B cell (primary cell): Measurements from ENCODE around the gene UCKL1. TPM values are rescaled to one million over a fixed set of nuclear protein-coding genes. Genes with fewer than 3 reads are reported as not detected.
A peak's percentile ranks its signal among the peaks of the same experiment; 100 is the strongest.
"Not testable (repeated sequence)": the region's sequence is repeated elsewhere in the genome, so short reads cannot be mapped to it uniquely, and the experiment has no call there.

Source experiments
- ATAC-seq: fragments of 200-7000 bp; cut with Tn5 transposase; one replicate; pipeline ENCODE4 v1.10.0; 2021; ENCODE audit warnings: low read depth, mild to moderate bottlenecking, moderate number of reproducible peaks, moderate library complexity
- CTCF ChIA-PET: fragments of 350-600 bp; sonication (Branson Sonifier 250); formaldehyde crosslinking; loops from one replicate; lab custom pipeline; 2021; ENCODE audit warnings: antibody characterized with exemption, inconsistent platforms; lab: Charles Lee
- POLR2A ChIA-PET: fragments of 350-600 bp; sonication (Branson Sonifier 250); formaldehyde crosslinking; loops from one replicate; lab custom pipeline; 2021; ENCODE audit warnings: antibody characterized with exemption; lab: Charles Lee
- DNase-seq: peaks from one replicate; pipeline ENCODE4 v3.0.0; 2013
- H2AFZ ChIP-seq: 2 replicates; pipeline ENCODE4 v1.6.1; 2012; ENCODE audit warnings: mild to moderate bottlenecking, low read depth, low read length; ENCODE audit not compliant: insufficient read depth, poor library complexity, severe bottlenecking
- H3K27ac ChIP-seq, 2 donors: 1 replicate in 1 of 2; 2 replicates in 1 of 2; pipeline ENCODE4 v1.5.1; 2012 to 2013; ENCODE audit warnings: low read length in 2 of 2, mild to moderate bottlenecking in 2 of 2, moderate library complexity in 1 of 2
- H3K27me3 ChIP-seq, 4 experiments: fragments of 200-600 bp in 1 of 4; sonication (generic) in 1 of 4; replicated peaks in 1 of 4; 1 replicate in 2 of 4; 2 replicates in 2 of 4; pipeline versions ENCODE4 v1.6.1 to v1.7.0; 2013 to 2016; ENCODE audit warnings: low read length in 3 of 4, mild to moderate bottlenecking in 2 of 4, mixed read lengths in 1 of 4, moderate library complexity in 1 of 4; ENCODE audit not compliant: insufficient read depth in 4 of 4, control insufficient read depth in 3 of 4; ENCODE audit errors: control extremely low read depth in 1 of 4
- H3K36me3 ChIP-seq, 2 experiments: replicated peaks in 1 of 2; 1 replicate in 1 of 2; 2 replicates in 1 of 2; pipeline versions ENCODE4 v1.6.1 to v1.7.1; 2013; ENCODE audit warnings: low read length in 1 of 2; ENCODE audit not compliant: insufficient read depth in 2 of 2, control insufficient read depth in 1 of 2; ENCODE audit errors: control extremely low read depth in 1 of 2, extremely low read depth in 1 of 2
- H3K4me1 ChIP-seq, 2 donors: fragments of 200-600 bp in 1 of 2; sonication (generic) in 1 of 2; 1 replicate in 1 of 2; 2 replicates in 1 of 2; pipeline versions ENCODE4 v1.5.1 to v1.6.1; 2013 to 2017; ENCODE audit warnings: low read length in 2 of 2; ENCODE audit not compliant: control insufficient read depth in 2 of 2, insufficient read depth in 2 of 2
- H3K4me2 ChIP-seq: replicated peaks from 2 replicates; pipeline ENCODE3; 2012; ENCODE audit warnings: mild to moderate bottlenecking, low read depth, low read length; ENCODE audit not compliant: poor library complexity, severe bottlenecking
- H3K4me3 ChIP-seq, 5 experiments: fragments of 200-600 bp in 1 of 5; sonication (generic) in 1 of 5; 1 replicate in 3 of 5; 2 replicates in 2 of 5; pipeline versions ENCODE4 v1.5.1 to v1.7.0; 2011 to 2016; ENCODE audit warnings: low read length in 4 of 5, mild to moderate bottlenecking in 4 of 5, low read depth in 2 of 5, control low read depth in 1 of 5, moderate library complexity in 1 of 5; ENCODE audit not compliant: insufficient read depth in 1 of 5; ENCODE audit errors: control extremely low read depth in 1 of 5, extremely low read depth in 1 of 5
- H3K79me2 ChIP-seq: fragments of 200-600 bp; sonication (generic); one replicate; pipeline ENCODE4 v1.6.0; 2016; ENCODE audit warnings: low read length; ENCODE audit not compliant: control insufficient read depth, insufficient read depth
- H3K9ac ChIP-seq: fragments of 200-600 bp; sonication (generic); 2 replicates; pipeline ENCODE4 v1.6.1; 2017; ENCODE audit warnings: mild to moderate bottlenecking, low read length, moderate library complexity
- H3K9me3 ChIP-seq, 3 donors: one replicate each; pipeline versions ENCODE4 v1.6.1 to v1.7.1; 2013; ENCODE audit warnings: low read length in 2 of 3; ENCODE audit not compliant: control insufficient read depth in 2 of 3, insufficient read depth in 1 of 3; ENCODE audit errors: control extremely low read depth in 1 of 3
- H4K20me1 ChIP-seq: 2 replicates; pipeline ENCODE4 v1.6.0; 2012; ENCODE audit warnings: mild to moderate bottlenecking, low read length; ENCODE audit not compliant: insufficient read depth, control insufficient read depth, poor library complexity, severe bottlenecking
- H3K27ac Mint-ChIP-seq: one replicate; pipeline ENCODE4 v1.8.0; 2021; ENCODE audit warnings: mixed read lengths
- H3K27me3 Mint-ChIP-seq: one replicate; pipeline ENCODE4 v1.8.0; 2021; ENCODE audit warnings: mixed read lengths
- H3K4me1 Mint-ChIP-seq: one replicate; pipeline ENCODE4 v1.8.0; 2021; ENCODE audit warnings: mixed read lengths
- H3K4me3 Mint-ChIP-seq: one replicate; pipeline ENCODE4 v1.8.0; 2021; ENCODE audit warnings: mixed read lengths
- H3K9me3 Mint-ChIP-seq: one replicate; pipeline ENCODE4 v1.8.0; 2022; ENCODE audit warnings: mixed read lengths; ENCODE audit not compliant: insufficient read depth
- CTCF ChIP-seq: fragments of 200-600 bp; IDR thresholded peaks from one replicate; pipeline ENCODE4 v1.8.0; 2022; ENCODE audit warnings: antibody characterized with exemption, mild to moderate bottlenecking
- EZH2 ChIP-seq: IDR thresholded peaks from 2 replicates; pipeline ENCODE4 v1.6.1; 2012; ENCODE audit warnings: borderline replicate concordance, low read depth, mild to moderate bottlenecking, moderate library complexity, low read length; ENCODE audit not compliant: insufficient read depth, poor library complexity, severe bottlenecking
- WGBS: methylation state at CpG from one replicate; pipeline ENCODE4 v1.1.5; 2013; ENCODE audit warnings: missing lambda C conversion rate; ENCODE audit not compliant: insufficient coverage; 5-methylcytosine and 5-hydroxymethylcytosine counted together
- intact Hi-C: fragments of 100-400 bp; cut with micrococcal nuclease; formaldehyde crosslinking; loops from one replicate; pipeline ENCODE4 v1.10.0; 2022
- polyA plus RNA-seq: library from polyadenylated mRNA; depleted of rRNA; stranded (reverse); fragments of >200 nt; gene quantifications from 2 replicates; pipeline ENCODE4 v1.2.3, GENCODE V29; 2012
- total RNA-seq, 2 donors: library from RNA; stranded (reverse); fragments of 120-200 nt in 1 of 2; gene quantifications; 1 replicate in 1 of 2; 2 replicates in 1 of 2; pipeline versions ENCODE4 v1.2.3 to v1.2.4, GENCODE V29; 2013 to 2022

UCKL1 gene
- total and polyA plus RNA-seq, 2 donors (not counting 1 experiment from before 2014, with no cell fraction given) = 106 to 199 TPM

GRCh38 chr20:63917811-63918210, 38.4 kb downstream of the UCKL1 start:
- intact Hi-C loops = no loop called here
- H3K4me2 ChIP-seq = peak overlapping the region; percentile 50
- H3K4me1 ChIP-seq = peaks cover 11 to 32% of the 10 kb centered on the region in 2 donors
- Mint-ChIP-seq H3K9me3 (peaks cover 2% of the 10 kb centered on the region), H3K4me1 (peaks cover 31% of the 10 kb centered on the region), H3K4me3 (peak overlapping the region; percentile 55), H3K27ac (peak overlapping the region; percentile 64), H3K27me3 (no peaks in the 10 kb centered on the region)
- ChIA-PET POLR2A (interaction anchor here (0.5 kb wide), 1 partner anchor 54 kb away, joined by 9 read pairs; no protein-coding TSS in a partner anchor), CTCF (no interaction called here)
- peaks cover 80% of the 10 kb centered on the region for H4K20me1 ChIP-seq
- DNase-seq (no peak), ATAC-seq (peak; percentile 36)
- peak overlapping the region; percentile 0 for H3K9ac ChIP-seq
- no peak for TF ChIP-seq CTCF
- TF ChIP-seq EZH2 = no peak
- no peak overlapping the region for H2AFZ ChIP-seq
- H3K4me3 ChIP-seq = no peak overlapping the region
- peaks cover 2 to 33% (median 8%) of the 10 kb centered on the region in 3 donors for H3K9me3 ChIP-seq
- H3K79me2 ChIP-seq = peaks cover 91% of the 10 kb centered on the region
- peaks cover 1 to 19% of the 10 kb centered on the region in 2 experiments for H3K36me3 ChIP-seq
- H3K27ac ChIP-seq = peak overlapping the region in 1 of 2 donors; percentile 38
- no peaks in the 10 kb centered on the region for H3K27me3 ChIP-seq
- 45% methylated on average over 11 of the region's 11 CpGs for WGBS

GRCh38 chr20:63916371-63916939, 39.8 kb downstream of the UCKL1 start:
- H2AFZ ChIP-seq, H3K4me2 ChIP-seq, ATAC-seq, H3K27ac Mint-ChIP-seq, H3K27ac ChIP-seq, H3K27me3 ChIP-seq, H3K9ac ChIP-seq, H3K4me3 ChIP-seq, POLR2A ChIA-PET, intact Hi-C loops, H3K4me3 Mint-ChIP-seq, DNase-seq, H3K27me3 Mint-ChIP-seq, H3K9me3 Mint-ChIP-seq: not testable (repeated sequence)
- peaks cover 91% of the 10 kb centered on the region for H3K79me2 ChIP-seq
- peaks cover 12 to 33% of the 10 kb centered on the region in 2 donors for H3K4me1 ChIP-seq
- peaks cover 80% of the 10 kb centered on the region for H4K20me1 ChIP-seq
- H3K36me3 ChIP-seq = peaks cover 1 to 16% of the 10 kb centered on the region in 2 experiments
- H3K9me3 ChIP-seq = peaks cover 2 to 33% (median 8%) of the 10 kb centered on the region in 3 donors
- 99% methylated on average over 6 of the region's 8 CpGs for WGBS
- peaks cover 33% of the 10 kb centered on the region for H3K4me1 Mint-ChIP-seq
- CTCF ChIA-PET = interaction anchor here (0.8 kb wide), 1 partner anchor 57 kb away, joined by 3 read pairs; no protein-coding TSS in a partner anchor
